Adrenal gland (tissue), 12 donors: ENCODE results near the gene VWA8. TPM values are rescaled to one million over a fixed set of nuclear protein-coding genes. Genes with fewer than 3 reads are reported as not detected.
A peak's percentile ranks its signal among the peaks of the same experiment; 100 is the strongest.
"Not testable (repeated sequence)": the region's sequence is repeated elsewhere in the genome, so short reads cannot be mapped to it uniquely, and the experiment has no call there.

ENCODE experiments used
- DNase-seq, 7 donors: peaks; one replicate each; pipeline ENCODE4 v3.0.0-alpha.2; 2019 to 2020
- H3K27ac ChIP-seq, 5 donors: fragments of 200-600 bp; sonication (generic) in 4 of 5; 1 replicate in 3 of 5; 2 replicates in 2 of 5; pipeline versions ENCODE4 v1.5.1 to v1.8.0; 2016 to 2020; ENCODE audit warnings: mild to moderate bottlenecking in 1 of 5
- H3K27me3 ChIP-seq: fragments of 200-600 bp; 2 replicates; pipeline ENCODE4 v1.8.0; 2021
- H3K36me3 ChIP-seq, 2 donors: fragments of 200-600 bp; replicated peaks in 1 of 2; 1 replicate in 1 of 2; 2 replicates in 1 of 2; pipeline versions ENCODE4 v1.5.1 to v1.8.0; 2018 to 2022
- H3K4me1 ChIP-seq, 2 donors: fragments of 200-600 bp; replicated peaks in 1 of 2; 1 replicate in 1 of 2; 2 replicates in 1 of 2; pipeline versions ENCODE4 v1.5.1 to v1.8.0; 2018 to 2021
- H3K4me3 ChIP-seq, 4 donors: fragments of 200-600 bp; sonication (generic) in 3 of 4; one replicate each; pipeline ENCODE4 v1.5.1; 2016 to 2018
- H3K9me3 ChIP-seq, 3 donors: fragments of 200-600 bp; sonication (generic) in 1 of 3; replicated peaks in 1 of 3; 1 replicate in 2 of 3; 2 replicates in 1 of 3; pipeline versions ENCODE4 v1.5.1 to v1.8.0; 2016 to 2021
- CTCF ChIP-seq, 6 experiments: fragments of 450-650 bp in 4 of 6; fragments of 200-600 bp in 2 of 6; sonication (generic) in 1 of 6; IDR thresholded peaks; 1 replicate in 5 of 6; 2 replicates in 1 of 6; pipeline versions ENCODE4 v1.5.1 to v1.8.0; 2016 to 2021; ENCODE audit warnings: antibody characterized with exemption in 6 of 6, mild to moderate bottlenecking in 2 of 6, moderate library complexity in 1 of 6
- POLR2A ChIP-seq, 2 donors: fragments of 450-650 bp; IDR thresholded peaks; one replicate each; pipeline ENCODE4 v1.6.1; 2017; ENCODE audit warnings: antibody characterized with exemption in 2 of 2, mild to moderate bottlenecking in 2 of 2, moderate library complexity in 1 of 2
- WGBS, 4 donors: extraction: QIAGEN DNeasy Blood & Tissue Kit in 2 of 4; methylation state at CpG; one replicate each; pipeline versions ENCODE4 v1.1.5 to v1.1.7; 2013 to 2017; 5-methylcytosine and 5-hydroxymethylcytosine counted together
- intact Hi-C, 2 donors: fragments of 100-400 bp; cut with DNase I; formaldehyde crosslinking; loops; one replicate each; pipeline versions ENCODE4 v1.14.1 to v1.15.0; 2022 to 2023
- polyA plus RNA-seq, 3 donors: library from polyadenylated mRNA; stranded (reverse); fragments of 200-250 nt in 2 of 3; fragments of 350-450 nt in 1 of 3; fragmentation: Illumina TruSeq in 1 of 3; extraction: RNeasy Lipid Tissue Mini Kit (QIAGEN cat#74804) in 1 of 3; gene quantifications; one replicate each; pipeline ENCODE4 v1.2.3, GENCODE V29; 2013 to 2014
- total RNA-seq, 9 donors: library from RNA; depleted of rRNA in 4 of 9; stranded (reverse); fragments of >200 nt in 4 of 9; fragments of 120-200 nt in 1 of 9; fragmentation: NEBNext Ultra II Directional in 1 of 9; extraction: Animal tissue kit (Norgen Biotek cat#: 25700) in 1 of 9; gene quantifications; one replicate each; pipeline versions ENCODE4 v1.1.0 to v1.2.4, GENCODE V29; 2013 to 2023
- donor health status: healthy with polysubstance abuse.
- donor health status: Bipolar disorder and iron deficiency.
- donor health status: DM: yes; HTN: yes; CAD: no.
- donor health status: DM: no; HTN: no; CAD: no.
- donor health status: DM: no; HTN: no; CAD: no.
- donor health status: DM: yes; HTN: yes; CAD: no.

Gene VWA8
- total and polyA plus RNA-seq, 12 donors: 8.1 to 45.4 (median 31.4) TPM

- no peak for DNase-seq
- intact Hi-C loops: no loop called here
- Histone ChIP-seq H3K9me3 (no peaks in the 10 kb centered on the region), H3K27me3 (no peaks in the 10 kb centered on the region), H3K36me3 (no peaks in the 10 kb centered on the region), H3K4me1 (peaks cover 0 to 12% of the 10 kb centered on the region in 2 donors), H3K27ac (no peak overlapping the region), H3K4me3 (no peak overlapping the region)
- WGBS, 4 donors: 91 to 94% (median 93%) methylated on average over 2 of the region's 2 CpGs
- TF ChIP-seq CTCF (IDR thresholded peaks at IDR 0.05) (no peak), POLR2A (IDR thresholded peaks at IDR 0.05) (no peak)
These were observed 125.0 kb downstream of the VWA8 start for GRCh38 chr13:41835871-41836270.

- H3K27ac ChIP-seq, intact Hi-C loops, H3K27me3 ChIP-seq, H3K4me3 ChIP-seq, DNase-seq, H3K9me3 ChIP-seq, H3K36me3 ChIP-seq: not testable (repeated sequence)
- WGBS, 4 donors: 95 to 98% (median 97%) methylated on average over 3 of the region's 3 CpGs
- H3K4me1 ChIP-seq: peaks cover 0 to 11% of the 10 kb centered on the region in 2 donors
These were observed 126.2 kb downstream of the VWA8 start for GRCh38 chr13:41834697-41835096.

- no peak overlapping the region for H3K27ac ChIP-seq
- no peaks in the 10 kb centered on the region for H3K36me3 ChIP-seq
- H3K9me3 ChIP-seq: no peaks in the 10 kb centered on the region
- intact Hi-C loops: no loop called here
- no peak for TF ChIP-seq CTCF (IDR thresholded peaks at IDR 0.05)
- TF ChIP-seq POLR2A (IDR thresholded peaks at IDR 0.05): no peak
- DNase-seq: no peak
- H3K4me3 ChIP-seq: no peak overlapping the region
- no peaks in the 10 kb centered on the region for H3K27me3 ChIP-seq
- H3K4me1 ChIP-seq: peaks cover 0 to 11% of the 10 kb centered on the region in 2 donors
These were observed 127.1 kb downstream of the VWA8 start for GRCh38 chr13:41833831-41834230.

GRCh38 chr13:41833201-41833600 lies 127.7 kb downstream of the VWA8 start:
- no peak for DNase-seq
- intact Hi-C loops: no loop called here
- no peak overlapping the region for H3K27ac ChIP-seq
- no peak overlapping the region for H3K4me3 ChIP-seq
- no peak for TF ChIP-seq POLR2A (IDR thresholded peaks at IDR 0.05)
- no peak for TF ChIP-seq CTCF (IDR thresholded peaks at IDR 0.05)
- H3K36me3 ChIP-seq: no peaks in the 10 kb centered on the region
- WGBS, 4 donors: 93 to 99% (median 98%) methylated on average over 7 of the region's 7 CpGs
- no peaks in the 10 kb centered on the region for H3K9me3 ChIP-seq
- H3K4me1 ChIP-seq: peaks cover under 1 to 12% of the 10 kb centered on the region in 2 donors
- no peaks in the 10 kb centered on the region for H3K27me3 ChIP-seq

- Histone ChIP-seq H3K27ac (peak overlapping the region; percentile 19 to 68 (median 47)), H3K27me3 (no peaks in the 10 kb centered on the region)
- 17 to 34% (median 31%) methylated on average over 5 of the region's 5 CpGs for WGBS, 4 donors
These were observed 133.2 kb downstream of the VWA8 start for GRCh38 chr13:41827507-41828213.

More at GRCh38 chr13:41827507-41828213, 133.2 kb downstream of the VWA8 start:
- Histone ChIP-seq H3K9me3 (no peaks in the 10 kb centered on the region), H3K4me3 (no peak overlapping the region), H3K4me1 (peaks cover 9 to 26% of the 10 kb centered on the region in 2 donors), H3K36me3 (no peaks in the 10 kb centered on the region)
- TF ChIP-seq POLR2A (IDR thresholded peaks at IDR 0.05): no peak
- TF ChIP-seq CTCF (IDR thresholded peaks at IDR 0.05): no peak
- intact Hi-C loops: no loop called here
- peak; percentile 46 to 86 (median 70) for DNase-seq
